RPMI8226 (cell line): ENCODE results near the gene ARL14EP.

Source experiments
- DNase-seq: peaks from one replicate; pipeline ENCODE4 v3.0.0-alpha.2; 2015

ARL14EP gene

GRCh38 chr11:30322826-30323710 lies at the start of gene ARL14EP:
Gene ARL14EP, plus strand, starts transcription at chr11:30323104. Its CDS starts 7,845 bp downstream, at chr11:30330949.
- peak; percentile 93 for DNase-seq

GRCh38 chr11:30277176-30277575 lies 45.7 kb upstream of the ARL14EP start:
- DNase-seq = no peak

GRCh38 chr11:30279796-30280195 lies 43.1 kb upstream of the ARL14EP start:
- no peak for DNase-seq

- no peak for DNase-seq
Observed at GRCh38 chr11:30281476-30282288, 41.2 kb upstream of the ARL14EP start.

GRCh38 chr11:30282289-30282631 lies 40.6 kb upstream of the ARL14EP start:
- DNase-seq = no peak

GRCh38 chr11:30284836-30285235 lies 38.1 kb upstream of the ARL14EP start:
- no peak for DNase-seq

GRCh38 chr11:30285416-30286121 lies 37.3 kb upstream of the ARL14EP start:
- no peak for DNase-seq

- no peak for DNase-seq
Observed at GRCh38 chr11:30291331-30291730, 31.6 kb upstream of the ARL14EP start.

GRCh38 chr11:30292545-30292944 lies 30.4 kb upstream of the ARL14EP start:
- no peak for DNase-seq

- DNase-seq = no peak
Observed at GRCh38 chr11:30295178-30295885, 27.6 kb upstream of the ARL14EP start.

GRCh38 chr11:30304620-30305019 lies 18.3 kb upstream of the ARL14EP start:
- DNase-seq = no peak

- no peak for DNase-seq
Observed at GRCh38 chr11:30310623-30311022, 12.3 kb upstream of the ARL14EP start.

GRCh38 chr11:30311189-30311588 lies 11.7 kb upstream of the ARL14EP start:
- DNase-seq = no peak

GRCh38 chr11:30312243-30312642 lies 10.7 kb upstream of the ARL14EP start:
- DNase-seq = no peak

GRCh38 chr11:30313580-30313979 lies 9.3 kb upstream of the ARL14EP start:
- DNase-seq = no peak

- no peak for DNase-seq
Observed at GRCh38 chr11:30314625-30315024, 8.3 kb upstream of the ARL14EP start.

- no peak for DNase-seq
Observed at GRCh38 chr11:30316237-30316636, 6.7 kb upstream of the ARL14EP start.

GRCh38 chr11:30317030-30317429 lies 5.9 kb upstream of the ARL14EP start:
- DNase-seq = no peak

- DNase-seq = no peak
Observed at GRCh38 chr11:30321321-30321720, 1.6 kb upstream of the ARL14EP start.

GRCh38 chr11:30322191-30322590 lies 713 bp upstream of the ARL14EP start:
- DNase-seq = no peak

GRCh38 chr11:30326114-30326778 lies 3.3 kb downstream of the ARL14EP start:
- no peak for DNase-seq

- DNase-seq = no peak
Observed at GRCh38 chr11:30326906-30327305, 4.0 kb downstream of the ARL14EP start.
